ENCODE data around the gene EIF2B2.

DNA sequence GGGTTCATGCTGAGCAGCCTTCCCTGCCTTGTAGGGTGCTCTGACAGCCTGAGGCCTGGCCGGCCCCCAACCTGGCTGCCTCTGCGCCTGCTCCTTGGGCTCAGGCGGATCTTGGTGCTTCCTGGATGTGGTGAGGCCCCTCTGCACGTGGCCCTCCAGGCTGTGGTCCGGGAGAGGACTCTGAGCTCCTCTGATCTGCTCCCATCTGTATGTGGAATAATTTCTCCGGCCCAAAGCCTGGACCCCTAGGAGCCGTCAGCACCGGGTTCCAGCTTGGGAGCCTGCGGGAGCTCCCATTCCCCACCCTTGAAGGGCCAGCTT is 21.3 kb upstream of the EIF2B2 start:
- TF ChIP-seq, protein P1, sequence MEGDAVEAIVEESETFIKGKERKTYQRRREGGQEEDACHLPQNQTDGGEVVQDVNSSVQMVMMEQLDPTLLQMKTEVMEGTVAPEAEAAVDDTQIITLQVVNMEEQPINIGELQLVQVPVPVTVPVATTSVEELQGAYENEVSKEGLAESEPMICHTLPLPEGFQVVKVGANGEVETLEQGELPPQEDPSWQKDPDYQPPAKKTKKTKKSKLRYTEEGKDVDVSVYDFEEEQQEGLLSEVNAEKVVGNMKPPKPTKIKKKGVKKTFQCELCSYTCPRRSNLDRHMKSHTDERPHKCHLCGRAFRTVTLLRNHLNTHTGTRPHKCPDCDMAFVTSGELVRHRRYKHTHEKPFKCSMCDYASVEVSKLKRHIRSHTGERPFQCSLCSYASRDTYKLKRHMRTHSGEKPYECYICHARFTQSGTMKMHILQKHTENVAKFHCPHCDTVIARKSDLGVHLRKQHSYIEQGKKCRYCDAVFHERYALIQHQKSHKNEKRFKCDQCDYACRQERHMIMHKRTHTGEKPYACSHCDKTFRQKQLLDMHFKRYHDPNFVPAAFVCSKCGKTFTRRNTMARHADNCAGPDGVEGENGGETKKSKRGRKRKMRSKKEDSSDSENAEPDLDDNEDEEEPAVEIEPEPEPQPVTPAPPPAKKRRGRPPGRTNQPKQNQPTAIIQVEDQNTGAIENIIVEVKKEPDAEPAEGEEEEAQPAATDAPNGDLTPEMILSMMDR (IDR thresholded peaks at IDR 0.05), result no peak
- no peak for TF ChIP-seq POLR2A (IDR thresholded peaks at IDR 0.05)

Data from lower leg skin (tissue), 3 donors.